Thyroid gland (tissue), 4 donors: Measurements from ENCODE around the gene IQSEC3. TPM values are rescaled to one million over a fixed set of nuclear protein-coding genes. Genes with fewer than 3 reads are reported as not detected.

Source experiments
- DNase-seq, 2 donors: peaks; one replicate each; pipeline ENCODE4 v3.0.0-alpha.2; 2019
- H3K27ac ChIP-seq, 3 donors: fragments of 200-600 bp; sonication (generic); 1 replicate in 2 of 3; 2 replicates in 1 of 3; pipeline ENCODE4 v1.5.1; 2016 to 2019; ENCODE audit warnings: mild to moderate bottlenecking in 1 of 3, moderate library complexity in 1 of 3
- H3K27me3 ChIP-seq: fragments of 200-600 bp; sonication (generic); one replicate; pipeline ENCODE4 v1.5.1; 2019
- H3K36me3 ChIP-seq, 2 donors: fragments of 200-600 bp; sonication (generic); one replicate each; pipeline ENCODE4 v1.5.1; 2016 to 2019
- H3K4me1 ChIP-seq, 2 donors: fragments of 200-600 bp; sonication (generic); one replicate each; pipeline ENCODE4 v1.5.1; 2017 to 2019
- H3K4me3 ChIP-seq, 3 donors: fragments of 200-600 bp; sonication (generic); replicated peaks in 1 of 3; 1 replicate in 2 of 3; 2 replicates in 1 of 3; pipeline ENCODE4 v1.5.1; 2016; ENCODE audit warnings: mild to moderate bottlenecking in 1 of 3
- H3K9me3 ChIP-seq: fragments of 200-600 bp; sonication (generic); one replicate; pipeline ENCODE4 v1.5.1; 2017
- CTCF ChIP-seq, 6 experiments: fragments of 200-600 bp in 3 of 6; fragments of 450-650 bp in 3 of 6; sonication (generic) in 3 of 6; IDR thresholded peaks; one replicate each; pipeline ENCODE4 v1.5.1; 2016 to 2019; ENCODE audit warnings: antibody characterized with exemption in 6 of 6, mild to moderate bottlenecking in 2 of 6, inconsistent platforms in 1 of 6, moderate library complexity in 1 of 6
- POLR2A ChIP-seq, 2 donors: fragments of 450-650 bp; IDR thresholded peaks; one replicate each; pipeline ENCODE4 v1.6.1; 2017; ENCODE audit warnings: antibody characterized with exemption in 2 of 2, mild to moderate bottlenecking in 2 of 2, moderate library complexity in 1 of 2
- WGBS, 2 donors: methylation state at CpG; one replicate each; pipeline ENCODE4 v1.1.5; 2017; 5-methylcytosine and 5-hydroxymethylcytosine counted together
- intact Hi-C: fragments of 100-400 bp; cut with DNase I; formaldehyde crosslinking; loops from one replicate; pipeline ENCODE4 v1.15.1; 2023
- total RNA-seq, 4 donors: library from RNA; depleted of rRNA; stranded (reverse); fragments of >200 nt; gene quantifications; one replicate each; pipeline ENCODE4 v1.2.3, GENCODE V29; 2016

The IQSEC3 gene
- total RNA-seq, 4 donors from 2014 or later, result 0.27 to 1.3 (median 1.0) TPM

GRCh38 chr12:201361-201760, 134.8 kb downstream of the IQSEC3 start:
- Histone ChIP-seq H3K36me3 (no peaks in the 10 kb centered on the region), H3K4me1 (peaks cover 25 to 53% of the 10 kb centered on the region in 2 donors), H3K27me3 (no peaks in the 10 kb centered on the region), H3K9me3 (no peaks in the 10 kb centered on the region), H3K27ac (peak overlapping the region; percentile 70 to 86 (median 83)), H3K4me3 (no peak overlapping the region)
- intact Hi-C loops, result no loop called here
- WGBS, 2 donors, result 86 to 88% methylated on average over 8 of the region's 8 CpGs
- no peak for DNase-seq
- TF ChIP-seq CTCF (IDR thresholded peaks at IDR 0.05) (no peak), POLR2A (IDR thresholded peaks at IDR 0.05) (no peak)

- no peak overlapping the region for H3K4me3 ChIP-seq
- no peak for TF ChIP-seq CTCF (IDR thresholded peaks at IDR 0.05)
- peak in 1 of 2 donors; percentile 70 for TF ChIP-seq POLR2A (IDR thresholded peaks at IDR 0.05)
- H3K36me3 ChIP-seq, result no peaks in the 10 kb centered on the region
- 18 to 22% methylated on average over 15 of the region's 15 CpGs for WGBS, 2 donors
- intact Hi-C loops, result no loop called here
- H3K4me1 ChIP-seq, result peaks cover 25 to 53% of the 10 kb centered on the region in 2 donors
- DNase-seq, result peak; percentile 94 to 95
- H3K27me3 ChIP-seq, result no peaks in the 10 kb centered on the region
- no peaks in the 10 kb centered on the region for H3K9me3 ChIP-seq
- H3K27ac ChIP-seq, result peak overlapping the region; percentile 70 to 86 (median 83)
These were observed 135.6 kb downstream of the IQSEC3 start for GRCh38 chr12:202081-202731.

GRCh38 chr12:203074-203461, 136.5 kb downstream of the IQSEC3 start:
- no peaks in the 10 kb centered on the region for H3K27me3 ChIP-seq
- H3K36me3 ChIP-seq, result no peaks in the 10 kb centered on the region
- H3K4me3 ChIP-seq, result peak overlapping the region in 1 of 3 donors; percentile 35
- DNase-seq, result no peak
- no peak for TF ChIP-seq CTCF (IDR thresholded peaks at IDR 0.05)
- TF ChIP-seq POLR2A (IDR thresholded peaks at IDR 0.05), result no peak
- H3K4me1 ChIP-seq, result peaks cover 25 to 53% of the 10 kb centered on the region in 2 donors
- no peaks in the 10 kb centered on the region for H3K9me3 ChIP-seq
- 67 to 73% methylated on average over 16 of the region's 16 CpGs for WGBS, 2 donors
- intact Hi-C loops, result no loop called here
- H3K27ac ChIP-seq, result peak overlapping the region; percentile 70 to 86 (median 83)

GRCh38 chr12:203462-204260, 137.1 kb downstream of the IQSEC3 start:
- DNase-seq, result peak; percentile 67 to 69
- WGBS, 2 donors, result 55 to 58% methylated on average over 50 to 71 of the region's 84 CpGs
- H3K4me3 ChIP-seq, result peak overlapping the region in 1 of 3 donors; percentile 35
- H3K9me3 ChIP-seq, result no peaks in the 10 kb centered on the region
- H3K27me3 ChIP-seq, result no peaks in the 10 kb centered on the region
- H3K4me1 ChIP-seq, result peaks cover 25 to 47% of the 10 kb centered on the region in 2 donors
- peak overlapping the region; percentile 70 to 86 (median 83) for H3K27ac ChIP-seq
- no peaks in the 10 kb centered on the region for H3K36me3 ChIP-seq
- TF ChIP-seq POLR2A (IDR thresholded peaks at IDR 0.05) (peak in 1 of 2 donors; percentile 45), CTCF (IDR thresholded peaks at IDR 0.05) (peak in 3 of 6 experiments; percentile 1 to 31 (median 25))
- intact Hi-C loops, result no loop called here

- 98% methylated on average over 9 of the region's 11 CpGs for WGBS, 2 donors
- H3K27ac ChIP-seq, result peak overlapping the region; percentile 49 to 86 (median 83)
- H3K27me3 ChIP-seq, result no peaks in the 10 kb centered on the region
- H3K4me3 ChIP-seq, result peak overlapping the region in 1 of 3 donors; percentile 35
- peaks cover 25 to 41% of the 10 kb centered on the region in 2 donors for H3K4me1 ChIP-seq
- no peak for TF ChIP-seq POLR2A (IDR thresholded peaks at IDR 0.05)
- TF ChIP-seq CTCF (IDR thresholded peaks at IDR 0.05), result no peak
- H3K36me3 ChIP-seq, result no peaks in the 10 kb centered on the region
- intact Hi-C loops, result no loop called here
- no peaks in the 10 kb centered on the region for H3K9me3 ChIP-seq
- no peak for DNase-seq
These were observed 137.7 kb downstream of the IQSEC3 start for GRCh38 chr12:204261-204678.
